ENCODE measurements around the gene MND1.

GRCh38 chr4:153450544-153450917 is 106.0 kb downstream of the MND1 start:
- TF ChIP-seq, protein P1, sequence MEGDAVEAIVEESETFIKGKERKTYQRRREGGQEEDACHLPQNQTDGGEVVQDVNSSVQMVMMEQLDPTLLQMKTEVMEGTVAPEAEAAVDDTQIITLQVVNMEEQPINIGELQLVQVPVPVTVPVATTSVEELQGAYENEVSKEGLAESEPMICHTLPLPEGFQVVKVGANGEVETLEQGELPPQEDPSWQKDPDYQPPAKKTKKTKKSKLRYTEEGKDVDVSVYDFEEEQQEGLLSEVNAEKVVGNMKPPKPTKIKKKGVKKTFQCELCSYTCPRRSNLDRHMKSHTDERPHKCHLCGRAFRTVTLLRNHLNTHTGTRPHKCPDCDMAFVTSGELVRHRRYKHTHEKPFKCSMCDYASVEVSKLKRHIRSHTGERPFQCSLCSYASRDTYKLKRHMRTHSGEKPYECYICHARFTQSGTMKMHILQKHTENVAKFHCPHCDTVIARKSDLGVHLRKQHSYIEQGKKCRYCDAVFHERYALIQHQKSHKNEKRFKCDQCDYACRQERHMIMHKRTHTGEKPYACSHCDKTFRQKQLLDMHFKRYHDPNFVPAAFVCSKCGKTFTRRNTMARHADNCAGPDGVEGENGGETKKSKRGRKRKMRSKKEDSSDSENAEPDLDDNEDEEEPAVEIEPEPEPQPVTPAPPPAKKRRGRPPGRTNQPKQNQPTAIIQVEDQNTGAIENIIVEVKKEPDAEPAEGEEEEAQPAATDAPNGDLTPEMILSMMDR (IDR thresholded peaks at IDR 0.05; ENCODE audit: low read length) = no peak
- no peak for TF ChIP-seq EZH2 (IDR thresholded peaks at IDR 0.05; ENCODE audit: borderline replicate concordance, low read length)
